ENCODE data around the gene PIGN. TPM values are rescaled to one million over a fixed set of nuclear protein-coding genes. Genes with fewer than 3 reads are reported as not detected.

Gene PIGN
- total and polyA plus RNA-seq, 2 donors from 2014 or later, result 4.5 to 30.5 TPM

DNA sequence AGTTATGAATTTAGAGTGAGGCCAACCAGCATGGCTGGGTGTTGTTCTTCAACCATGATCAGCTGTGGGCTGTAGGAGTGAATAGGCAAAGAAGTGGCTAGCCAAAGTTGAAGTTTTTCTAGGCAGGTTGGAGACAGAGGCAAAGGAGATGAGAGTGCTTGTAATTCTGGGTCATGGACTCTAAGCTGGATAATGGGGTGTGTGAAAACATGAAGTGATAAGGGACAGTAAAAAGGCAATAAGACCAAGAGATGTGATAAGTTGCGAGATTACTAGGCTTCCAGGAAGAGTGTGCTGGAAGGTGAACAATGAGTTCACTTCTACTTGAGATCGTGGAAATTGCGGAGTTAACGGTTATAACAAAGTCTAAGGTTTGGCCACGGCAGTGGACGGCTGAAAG lies 175.4 kb downstream of the PIGN start:
- Histone ChIP-seq H3K9ac (ENCODE audit: low read length in 3 of 3) (no peak overlapping the region), H3K4me3 (ENCODE audit: low read length in 3 of 3) (no peak overlapping the region), H3K4me1 (ENCODE audit: control insufficient read depth in 2 of 3, insufficient read depth in 2 of 3, low read depth in 1 of 3, low read length in 3 of 3) (no peaks in the 10 kb centered on the region), H3K9me3 (ENCODE audit: control insufficient read depth in 2 of 3, insufficient read depth in 1 of 3, low read length in 3 of 3) (no peaks in the 10 kb centered on the region), H3K36me3 (ENCODE audit: control insufficient read depth in 2 of 3, insufficient read depth in 3 of 3, low read length in 3 of 3) (no peaks in the 10 kb centered on the region), H3K27ac (ENCODE audit: low read depth in 2 of 2, low read length in 2 of 2) (no peak overlapping the region), H3K27me3 (ENCODE audit: control insufficient read depth, insufficient read depth, low read length) (no peaks in the 10 kb centered on the region)
- intact Hi-C loops (cut with DNase I), result no loop called here
- TF ChIP-seq, protein P1, sequence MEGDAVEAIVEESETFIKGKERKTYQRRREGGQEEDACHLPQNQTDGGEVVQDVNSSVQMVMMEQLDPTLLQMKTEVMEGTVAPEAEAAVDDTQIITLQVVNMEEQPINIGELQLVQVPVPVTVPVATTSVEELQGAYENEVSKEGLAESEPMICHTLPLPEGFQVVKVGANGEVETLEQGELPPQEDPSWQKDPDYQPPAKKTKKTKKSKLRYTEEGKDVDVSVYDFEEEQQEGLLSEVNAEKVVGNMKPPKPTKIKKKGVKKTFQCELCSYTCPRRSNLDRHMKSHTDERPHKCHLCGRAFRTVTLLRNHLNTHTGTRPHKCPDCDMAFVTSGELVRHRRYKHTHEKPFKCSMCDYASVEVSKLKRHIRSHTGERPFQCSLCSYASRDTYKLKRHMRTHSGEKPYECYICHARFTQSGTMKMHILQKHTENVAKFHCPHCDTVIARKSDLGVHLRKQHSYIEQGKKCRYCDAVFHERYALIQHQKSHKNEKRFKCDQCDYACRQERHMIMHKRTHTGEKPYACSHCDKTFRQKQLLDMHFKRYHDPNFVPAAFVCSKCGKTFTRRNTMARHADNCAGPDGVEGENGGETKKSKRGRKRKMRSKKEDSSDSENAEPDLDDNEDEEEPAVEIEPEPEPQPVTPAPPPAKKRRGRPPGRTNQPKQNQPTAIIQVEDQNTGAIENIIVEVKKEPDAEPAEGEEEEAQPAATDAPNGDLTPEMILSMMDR (IDR thresholded peaks at IDR 0.05; ENCODE audit: borderline replicate concordance, extremely low read depth, insufficient read depth), result no peak
- DNase-seq (no peak), FAIRE-seq (no peak)

DNA sequence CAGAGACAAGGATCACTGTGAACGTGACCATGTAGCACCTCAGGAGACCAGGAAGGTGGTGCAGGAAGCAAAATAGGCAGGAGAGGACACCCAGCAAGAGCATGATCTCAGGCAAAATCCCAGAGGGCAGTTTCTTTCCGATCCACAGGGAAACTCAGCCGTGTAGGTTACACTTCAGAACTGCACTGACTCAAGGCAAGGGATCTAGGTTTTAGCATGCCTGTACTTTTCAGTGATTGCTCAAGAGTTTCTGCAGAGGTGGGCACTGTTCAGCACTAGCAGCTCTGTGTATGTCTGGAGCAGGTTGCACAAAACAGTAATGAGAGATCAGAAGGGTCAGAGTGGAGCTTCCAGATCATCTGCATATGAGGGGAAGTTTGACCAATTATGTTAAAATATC lies 177.3 kb downstream of the PIGN start:
- Histone ChIP-seq H3K9me3 (ENCODE audit: control insufficient read depth in 2 of 3, insufficient read depth in 1 of 3, low read length in 3 of 3) (no peaks in the 10 kb centered on the region), H3K36me3 (ENCODE audit: control insufficient read depth in 2 of 3, insufficient read depth in 3 of 3, low read length in 3 of 3) (no peaks in the 10 kb centered on the region), H3K4me1 (ENCODE audit: control insufficient read depth in 2 of 3, insufficient read depth in 2 of 3, low read depth in 1 of 3, low read length in 3 of 3) (no peaks in the 10 kb centered on the region), H3K4me3 (ENCODE audit: low read length in 3 of 3) (no peak overlapping the region), H3K9ac (ENCODE audit: low read length in 3 of 3) (no peak overlapping the region), H3K27ac (ENCODE audit: low read depth in 2 of 2, low read length in 2 of 2) (no peak overlapping the region), H3K27me3 (ENCODE audit: control insufficient read depth, insufficient read depth, low read length) (no peaks in the 10 kb centered on the region)
- intact Hi-C loops (cut with DNase I), result no loop called here
- DNase-seq (no peak), FAIRE-seq (no peak)
- TF ChIP-seq, protein P1 (IDR thresholded peaks at IDR 0.05; ENCODE audit: borderline replicate concordance, extremely low read depth, insufficient read depth), result no peak

DNA sequence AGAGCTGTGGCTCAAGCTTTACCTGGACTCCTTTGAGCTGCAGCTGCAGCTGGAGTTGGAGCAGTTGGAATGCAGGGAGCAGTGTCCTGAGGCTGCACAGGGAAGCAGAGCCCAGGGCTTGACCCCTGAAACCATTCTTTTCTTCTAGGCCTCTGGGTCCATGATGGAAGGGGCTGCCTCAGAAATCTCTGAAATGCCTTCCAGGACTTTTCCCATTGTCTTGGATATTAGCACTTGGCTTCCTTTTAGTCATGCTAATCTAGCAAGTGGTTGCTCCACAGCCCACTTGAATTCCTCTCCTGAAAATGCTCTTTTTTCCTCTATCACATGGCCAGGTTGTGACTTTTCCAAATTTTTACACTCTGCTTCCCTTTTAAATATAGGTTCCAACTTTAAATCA lies 185.5 kb downstream of the PIGN start:
- no peak overlapping the region for H3K4me3 ChIP-seq (ENCODE audit: low read length in 3 of 3)
- peaks cover 0 to 2% (median 0%) of the 10 kb centered on the region in 3 donors for H3K4me1 ChIP-seq (ENCODE audit: control insufficient read depth in 2 of 3, insufficient read depth in 2 of 3, low read depth in 1 of 3, low read length in 3 of 3)
- H3K36me3 ChIP-seq (ENCODE audit: control insufficient read depth in 2 of 3, insufficient read depth in 3 of 3, low read length in 3 of 3), result no peaks in the 10 kb centered on the region
- no peaks in the 10 kb centered on the region for H3K9me3 ChIP-seq (ENCODE audit: control insufficient read depth in 2 of 3, insufficient read depth in 1 of 3, low read length in 3 of 3)
- DNase-seq (no peak), FAIRE-seq (no peak)
- TF ChIP-seq, protein P1 (IDR thresholded peaks at IDR 0.05; ENCODE audit: borderline replicate concordance, extremely low read depth, insufficient read depth), result no peak
- H3K27ac ChIP-seq (ENCODE audit: low read depth in 2 of 2, low read length in 2 of 2), result no peak overlapping the region
- intact Hi-C loops (cut with DNase I), result no loop called here
- H3K27me3 ChIP-seq (ENCODE audit: control insufficient read depth, insufficient read depth, low read length), result no peaks in the 10 kb centered on the region
- no peak overlapping the region for H3K9ac ChIP-seq (ENCODE audit: low read length in 3 of 3)

DNA sequence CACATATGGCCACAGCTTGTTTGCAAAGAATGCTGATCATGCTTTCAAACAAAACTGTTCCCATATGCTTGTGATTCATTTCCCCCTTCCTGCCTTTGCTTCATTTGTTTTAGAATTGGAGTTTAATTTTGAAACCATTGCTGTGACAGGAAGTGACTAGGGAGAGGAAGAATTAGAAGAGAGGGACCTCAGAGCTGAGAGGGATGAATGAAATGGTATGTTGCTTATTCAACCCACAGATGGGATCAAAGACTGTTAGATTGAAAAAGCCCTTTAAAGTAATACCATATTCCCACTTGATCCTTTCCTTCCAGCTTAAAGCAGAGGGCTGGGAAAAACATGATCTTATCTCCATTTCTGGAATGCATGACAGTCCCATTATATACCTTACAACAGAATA lies 187.9 kb downstream of the PIGN start:
- no peak overlapping the region for H3K27ac ChIP-seq (ENCODE audit: low read depth in 2 of 2, low read length in 2 of 2)
- H3K4me3 ChIP-seq (ENCODE audit: low read length in 3 of 3), result no peak overlapping the region
- TF ChIP-seq, protein P1 (IDR thresholded peaks at IDR 0.05; ENCODE audit: borderline replicate concordance, extremely low read depth, insufficient read depth), result no peak
- no peaks in the 10 kb centered on the region for H3K36me3 ChIP-seq (ENCODE audit: control insufficient read depth in 2 of 3, insufficient read depth in 3 of 3, low read length in 3 of 3)
- H3K27me3 ChIP-seq (ENCODE audit: control insufficient read depth, insufficient read depth, low read length), result no peaks in the 10 kb centered on the region
- peaks cover 0 to 2% (median 0%) of the 10 kb centered on the region in 3 donors for H3K4me1 ChIP-seq (ENCODE audit: control insufficient read depth in 2 of 3, insufficient read depth in 2 of 3, low read depth in 1 of 3, low read length in 3 of 3)
- no peaks in the 10 kb centered on the region for H3K9me3 ChIP-seq (ENCODE audit: control insufficient read depth in 2 of 3, insufficient read depth in 1 of 3, low read length in 3 of 3)
- FAIRE-seq, result no peak
- DNase-seq, result peak in 2 of 5 donors; percentile 11 to 37
- H3K9ac ChIP-seq (ENCODE audit: low read length in 3 of 3), result no peak overlapping the region
- intact Hi-C loops (cut with DNase I), result no loop called here
